Heart left ventricle (tissue), 13 donors: ENCODE results near the gene SLC7A14.

ENCODE experiments used
- POLR2A ChIP-seq, 2 donors: fragments of 450-650 bp; IDR thresholded peaks; one replicate each; pipeline ENCODE4 v1.6.1; 2017; ENCODE audit warnings: antibody characterized with exemption in 2 of 2, mild to moderate bottlenecking in 2 of 2, moderate library complexity in 2 of 2
- TF ChIP-seq, protein P1 (sequence below), 12 donors: fragments of 200-600 bp; sonication (generic) in 4 of 12; IDR thresholded peaks; one replicate each; pipeline versions ENCODE4 v1.5.0 to v1.8.0; 2018 to 2022; ENCODE audit warnings: antibody characterized with exemption in 12 of 12, mild to moderate bottlenecking in 5 of 12
- donor health status: ischemic (EF 13 %, LVEDD 7.1; RV severe dilation, severe dysfunction).
- donor health status: DM: no; HTN: yes; CAD: no.
- donor health status: DM: no; HTN: no; CAD: no.
- donor health status: ischemic (EF 25% LVEDD 6.9; RV normal size, moderate dysfunction).
- donor health status: ischemic (EF 25% LVEDD 5.7; RV mildly dilated, moderate dysfunction).
- donor health status: ischemic (EF 35%, LVEDD 5.7; RV mildly dilated, moderate dysfunction).
- donor health status: nonischemic (EF 11% LVEDD 7.7; RV severe dilation, severe dysfunction).
- donor health status: DM: yes; HTN: yes; CAD: no.
- donor health status: PGD.
- donor health status: ischemic (EF 29% LVEDD 5.4; RV normal size, mild dysfunction).
- donor health status: nonischemic (EF 23%, LVEDD 6.1; RV moderate dilation, normal function).

DNA sequence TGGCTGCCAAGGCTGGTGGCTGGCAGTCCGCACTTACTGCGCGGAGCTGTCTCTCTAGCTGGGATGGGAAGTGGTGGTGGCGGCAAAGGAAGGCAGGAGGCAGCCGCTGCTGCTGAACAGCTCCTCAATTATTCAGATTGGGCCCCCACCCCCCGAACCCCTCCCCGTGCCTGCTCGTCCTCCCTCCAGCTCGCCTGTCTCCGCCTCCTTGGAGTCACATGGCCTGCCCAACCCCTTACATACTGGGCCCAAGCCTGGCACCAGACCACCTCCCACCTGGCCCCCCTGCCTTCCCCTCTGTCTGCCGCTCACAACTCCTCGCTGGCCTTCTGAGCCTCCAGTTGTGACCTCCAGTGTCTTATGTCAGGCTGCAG, at the start of gene SLC7A14:
- TF ChIP-seq, protein P1, sequence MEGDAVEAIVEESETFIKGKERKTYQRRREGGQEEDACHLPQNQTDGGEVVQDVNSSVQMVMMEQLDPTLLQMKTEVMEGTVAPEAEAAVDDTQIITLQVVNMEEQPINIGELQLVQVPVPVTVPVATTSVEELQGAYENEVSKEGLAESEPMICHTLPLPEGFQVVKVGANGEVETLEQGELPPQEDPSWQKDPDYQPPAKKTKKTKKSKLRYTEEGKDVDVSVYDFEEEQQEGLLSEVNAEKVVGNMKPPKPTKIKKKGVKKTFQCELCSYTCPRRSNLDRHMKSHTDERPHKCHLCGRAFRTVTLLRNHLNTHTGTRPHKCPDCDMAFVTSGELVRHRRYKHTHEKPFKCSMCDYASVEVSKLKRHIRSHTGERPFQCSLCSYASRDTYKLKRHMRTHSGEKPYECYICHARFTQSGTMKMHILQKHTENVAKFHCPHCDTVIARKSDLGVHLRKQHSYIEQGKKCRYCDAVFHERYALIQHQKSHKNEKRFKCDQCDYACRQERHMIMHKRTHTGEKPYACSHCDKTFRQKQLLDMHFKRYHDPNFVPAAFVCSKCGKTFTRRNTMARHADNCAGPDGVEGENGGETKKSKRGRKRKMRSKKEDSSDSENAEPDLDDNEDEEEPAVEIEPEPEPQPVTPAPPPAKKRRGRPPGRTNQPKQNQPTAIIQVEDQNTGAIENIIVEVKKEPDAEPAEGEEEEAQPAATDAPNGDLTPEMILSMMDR (IDR thresholded peaks at IDR 0.05), result no peak
- no peak for TF ChIP-seq POLR2A (IDR thresholded peaks at IDR 0.05)
